DND-41 (cell line): Measurements from ENCODE around the gene GMPR.

Source experiments
- EZH2 ChIP-seq: IDR thresholded peaks from 3 replicates; pipeline ENCODE4 v1.6.1; 2012; ENCODE audit warnings: borderline replicate concordance, low read depth, mild to moderate bottlenecking, moderate library complexity, low read length, inconsistent platforms; ENCODE audit not compliant: severe bottlenecking
- TF ChIP-seq, protein P1 (sequence below): IDR thresholded peaks from 2 replicates; pipeline ENCODE4 v1.5.1; 2012; ENCODE audit warnings: borderline replicate concordance, low read length, moderate library complexity, mild to moderate bottlenecking; ENCODE audit not compliant: poor library complexity, severe bottlenecking; ENCODE audit errors: extremely low read depth

DNA sequence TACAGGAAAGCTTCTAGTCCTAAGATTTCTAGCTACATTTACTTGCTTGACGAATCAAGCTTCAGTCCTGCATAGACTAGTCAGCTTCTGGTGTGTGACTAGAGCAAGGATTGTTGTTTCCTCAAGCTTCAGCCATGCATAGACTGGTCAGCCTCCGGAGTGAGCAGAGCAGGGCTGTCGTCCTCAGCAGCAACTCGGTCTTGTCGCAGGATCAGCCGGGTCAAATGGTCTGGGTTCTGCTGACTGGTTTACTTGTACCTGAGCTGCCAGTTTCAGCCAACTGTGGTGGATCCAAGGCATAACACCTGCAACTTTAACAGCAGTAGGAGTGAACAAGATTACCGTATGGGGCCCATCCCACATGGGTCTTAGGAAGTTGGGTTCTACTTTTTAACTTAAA lies 10.8 kb upstream of the GMPR start:
- TF ChIP-seq, protein P1, sequence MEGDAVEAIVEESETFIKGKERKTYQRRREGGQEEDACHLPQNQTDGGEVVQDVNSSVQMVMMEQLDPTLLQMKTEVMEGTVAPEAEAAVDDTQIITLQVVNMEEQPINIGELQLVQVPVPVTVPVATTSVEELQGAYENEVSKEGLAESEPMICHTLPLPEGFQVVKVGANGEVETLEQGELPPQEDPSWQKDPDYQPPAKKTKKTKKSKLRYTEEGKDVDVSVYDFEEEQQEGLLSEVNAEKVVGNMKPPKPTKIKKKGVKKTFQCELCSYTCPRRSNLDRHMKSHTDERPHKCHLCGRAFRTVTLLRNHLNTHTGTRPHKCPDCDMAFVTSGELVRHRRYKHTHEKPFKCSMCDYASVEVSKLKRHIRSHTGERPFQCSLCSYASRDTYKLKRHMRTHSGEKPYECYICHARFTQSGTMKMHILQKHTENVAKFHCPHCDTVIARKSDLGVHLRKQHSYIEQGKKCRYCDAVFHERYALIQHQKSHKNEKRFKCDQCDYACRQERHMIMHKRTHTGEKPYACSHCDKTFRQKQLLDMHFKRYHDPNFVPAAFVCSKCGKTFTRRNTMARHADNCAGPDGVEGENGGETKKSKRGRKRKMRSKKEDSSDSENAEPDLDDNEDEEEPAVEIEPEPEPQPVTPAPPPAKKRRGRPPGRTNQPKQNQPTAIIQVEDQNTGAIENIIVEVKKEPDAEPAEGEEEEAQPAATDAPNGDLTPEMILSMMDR: no peak
- TF ChIP-seq EZH2: no peak
